ENCODE results near the gene KIAA1958. TPM values are rescaled to one million over a fixed set of nuclear protein-coding genes. Genes with fewer than 3 reads are reported as not detected.

The KIAA1958 gene
- total RNA-seq, 4 donors from 2014 or later: 5.7 to 11.1 (median 6.8) TPM

DNA sequence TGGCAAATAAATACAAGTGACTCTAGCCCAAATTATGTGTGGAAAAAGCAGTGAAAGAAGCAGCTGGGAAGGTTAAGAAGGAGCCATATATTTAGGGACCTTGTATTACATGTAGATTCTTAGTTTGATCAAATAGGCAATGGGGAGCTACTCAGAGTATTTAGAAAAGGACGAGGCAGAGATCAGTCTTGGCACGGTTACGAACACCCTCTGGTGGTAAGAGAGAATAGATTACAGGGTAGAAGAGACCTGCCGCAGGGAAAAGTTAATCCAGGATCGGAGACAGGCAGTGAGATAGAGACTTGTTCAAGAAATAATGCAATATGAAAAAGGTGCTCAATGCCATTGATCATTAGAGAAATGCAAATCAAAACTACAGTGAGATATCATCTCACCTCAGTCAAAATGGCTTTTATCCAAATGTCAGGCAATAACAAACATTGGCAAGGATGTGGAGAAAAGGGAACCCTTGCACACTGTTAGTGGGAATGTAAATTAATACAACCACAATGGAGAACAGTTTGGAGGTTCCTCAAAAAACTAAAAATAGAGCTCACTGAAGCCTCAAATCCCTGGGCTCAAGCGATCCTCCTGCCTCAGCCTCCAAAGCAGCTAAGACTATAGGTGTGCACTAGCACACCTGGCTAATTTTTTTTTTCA is 219.3 kb downstream of the KIAA1958 start:
- DNase-seq (ENCODE audit: low spot score in 2 of 2): no peak
- 39 to 53% methylated on average over 6 of the region's 6 CpGs for WGBS, 2 donors
- no peak overlapping the region for H3K4me3 ChIP-seq (ENCODE audit: low read depth, poor library complexity, severe bottlenecking)
- intact Hi-C loops (cut with DNase I; ENCODE audit: low total_unique reads): no loop called here
- TF ChIP-seq, protein P1, sequence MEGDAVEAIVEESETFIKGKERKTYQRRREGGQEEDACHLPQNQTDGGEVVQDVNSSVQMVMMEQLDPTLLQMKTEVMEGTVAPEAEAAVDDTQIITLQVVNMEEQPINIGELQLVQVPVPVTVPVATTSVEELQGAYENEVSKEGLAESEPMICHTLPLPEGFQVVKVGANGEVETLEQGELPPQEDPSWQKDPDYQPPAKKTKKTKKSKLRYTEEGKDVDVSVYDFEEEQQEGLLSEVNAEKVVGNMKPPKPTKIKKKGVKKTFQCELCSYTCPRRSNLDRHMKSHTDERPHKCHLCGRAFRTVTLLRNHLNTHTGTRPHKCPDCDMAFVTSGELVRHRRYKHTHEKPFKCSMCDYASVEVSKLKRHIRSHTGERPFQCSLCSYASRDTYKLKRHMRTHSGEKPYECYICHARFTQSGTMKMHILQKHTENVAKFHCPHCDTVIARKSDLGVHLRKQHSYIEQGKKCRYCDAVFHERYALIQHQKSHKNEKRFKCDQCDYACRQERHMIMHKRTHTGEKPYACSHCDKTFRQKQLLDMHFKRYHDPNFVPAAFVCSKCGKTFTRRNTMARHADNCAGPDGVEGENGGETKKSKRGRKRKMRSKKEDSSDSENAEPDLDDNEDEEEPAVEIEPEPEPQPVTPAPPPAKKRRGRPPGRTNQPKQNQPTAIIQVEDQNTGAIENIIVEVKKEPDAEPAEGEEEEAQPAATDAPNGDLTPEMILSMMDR (IDR thresholded peaks at IDR 0.05): no peak
- TF ChIP-seq POLR2A (IDR thresholded peaks at IDR 0.05): no peak

DNA sequence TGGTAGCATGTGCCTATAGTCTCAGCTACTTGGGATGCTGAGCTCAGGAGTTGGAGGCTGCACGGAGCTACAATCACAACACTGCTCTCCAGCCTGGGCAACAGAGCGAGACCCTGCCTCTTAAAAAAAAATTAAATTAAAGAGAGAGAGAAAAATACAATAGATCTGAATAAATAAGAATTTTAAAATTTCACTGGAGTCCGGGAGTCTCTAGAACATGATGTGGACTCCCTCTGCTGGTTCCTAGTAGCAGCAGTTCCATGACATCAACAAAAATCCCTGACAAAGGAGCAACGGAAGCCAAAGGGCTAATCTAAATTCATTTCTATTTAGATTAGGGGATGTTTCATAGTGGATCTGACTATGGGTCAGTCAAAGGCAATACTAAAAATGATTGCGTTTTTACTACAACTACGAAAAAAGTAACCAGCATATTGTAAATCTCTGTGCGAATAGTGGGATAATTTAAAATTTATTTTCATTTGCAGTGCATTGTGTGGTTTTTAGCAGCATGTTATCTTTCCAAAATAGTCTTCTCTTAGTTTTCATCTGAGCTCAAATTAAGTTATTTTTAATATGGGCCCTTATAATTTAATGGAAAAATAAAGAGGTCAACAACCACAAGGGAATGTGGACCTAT is 224.5 kb downstream of the KIAA1958 start:
- intact Hi-C loops (cut with DNase I; ENCODE audit: low total_unique reads): no loop called here
- WGBS, 2 donors: 79 to 80% methylated on average over 7 of the region's 7 CpGs
- no peak overlapping the region for H3K4me3 ChIP-seq (ENCODE audit: low read depth, poor library complexity, severe bottlenecking)
- TF ChIP-seq, protein P1 (IDR thresholded peaks at IDR 0.05): no peak
- TF ChIP-seq POLR2A (IDR thresholded peaks at IDR 0.05): no peak
- no peak for DNase-seq (ENCODE audit: low spot score in 2 of 2)

DNA sequence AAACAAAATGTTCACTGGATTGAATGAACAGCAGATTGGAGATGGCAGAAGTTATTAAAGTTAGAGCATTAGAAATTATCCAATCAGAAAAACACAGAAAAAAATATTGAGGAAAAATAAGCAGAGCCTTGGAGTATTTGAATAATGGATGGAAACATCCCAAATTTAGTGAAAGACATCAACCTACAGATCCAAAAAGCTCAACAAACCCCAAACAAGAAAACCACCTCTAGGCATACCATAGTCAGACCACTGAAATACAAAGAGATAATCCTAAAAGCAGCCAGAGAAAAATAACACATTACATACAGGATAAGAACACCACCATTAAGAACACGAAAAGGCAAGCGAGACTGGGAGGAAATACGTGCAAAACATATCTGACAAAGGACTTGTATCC is 226.1 kb downstream of the KIAA1958 start:
- TF ChIP-seq, protein P1 (IDR thresholded peaks at IDR 0.05): no peak
- no peak for TF ChIP-seq POLR2A (IDR thresholded peaks at IDR 0.05)
- DNase-seq (ENCODE audit: low spot score in 2 of 2): no peak
- 97 to 98% methylated on average over 3 of the region's 3 CpGs for WGBS, 2 donors
- intact Hi-C loops (cut with DNase I; ENCODE audit: low total_unique reads): no loop called here
- no peak overlapping the region for H3K4me3 ChIP-seq (ENCODE audit: low read depth, poor library complexity, severe bottlenecking)

GRCh38 chr9:112717661-112718331 is 231.2 kb downstream of the KIAA1958 start, which contains the start of gene INIP:
Gene INIP (minus strand): TSS chr9:112718117. CDS start chr9:112716485, 1,632 bp downstream.
- peak within 1 kb of the TSS; percentile 54 for H3K4me3 ChIP-seq (ENCODE audit: low read depth, poor library complexity, severe bottlenecking)
- DNase-seq (ENCODE audit: low spot score in 2 of 2): peak; percentile 94 to 99
- 0 to 1% methylated on average over 38 to 39 of the region's 51 CpGs for WGBS, 2 donors
- intact Hi-C loops (cut with DNase I; ENCODE audit: low total_unique reads): no loop called here
- peak in 1 of 2 donors; percentile 28 for TF ChIP-seq POLR2A (IDR thresholded peaks at IDR 0.05)
- TF ChIP-seq, protein P1 (IDR thresholded peaks at IDR 0.05): no peak

Other genes starting within 250 kb of the KIAA1958 start
- gene PTBP3, start 153.2 kb upstream of the KIAA1958 start, total RNA-seq: 100 to 1,000 TPM in 3 of 4 donors, 10 to 100 TPM in 1; 82.5 to 201 (median 156) TPM
- gene HSDL2, start 106.7 kb upstream of the KIAA1958 start, total RNA-seq: 10 to 100 TPM; 26.7 to 52.8 (median 50.2) TPM
- gene INIP, start 231.3 kb downstream of the KIAA1958 start, total RNA-seq: 10 to 100 TPM; 12.5 to 20.0 (median 16.6) TPM

Data from lower leg skin (tissue), 4 donors.